K562 (cell line): ENCODE results near the gene KIAA2012. TPM values are rescaled to one million over a fixed set of nuclear protein-coding genes. Genes with fewer than 3 reads are reported as not detected.

Experiments used
- ATAC-seq: fragments of 200-7000 bp; cut with Tn5 transposase; 3 replicates; pipeline ENCODE4 v1.9.1; 2020; ENCODE audit warnings: moderate library complexity
- BruUV-seq: library from RNA; stranded (reverse); fragments of 400-500 nt; replicated peaks from 2 replicates; lab custom pipeline; 2021; lab: Mats Ljungman, UMichigan
- CTCF ChIA-PET: fragments of 300-600 bp; formaldehyde crosslinking; extraction: SDS; loops from one replicate; lab custom pipeline; 2021; ENCODE audit warnings: low intra/inter-chr PET ratio; lab: Yijun Ruan, JAX
- POLR2A ChIA-PET: fragments of 300-600, 350-650 bp; sonication (Branson Sonifier 250); formaldehyde crosslinking; extraction: SDS; loops from one replicate; lab custom pipeline; 2021; ENCODE audit warnings: antibody characterized with exemption, inconsistent platforms; lab: Yijun Ruan, JAX
- DNase-seq, 4 experiments: peaks; one replicate each; pipeline versions ENCODE4 v3.0.0 to v3.0.0-alpha.2; 2011 to 2018; ENCODE audit warnings: low spot score in 3 of 4, mixed read lengths in 3 of 4; ENCODE audit errors: extremely low read depth in 1 of 4
- FAIRE-seq: peaks from 2 replicates; lab custom pipeline; 2011; peaks lifted over from hg19 to GRCh38; lab: Jason Lieb, UNC
- H2AFZ ChIP-seq: 2 replicates; pipeline ENCODE4 v1.6.0; 2011; ENCODE audit warnings: low read depth, low read length, control low read depth, inconsistent platforms
- H3K27ac ChIP-seq: fragments of 200-600 bp; 3 replicates; pipeline ENCODE4 v1.8.0; 2011; ENCODE audit warnings: low read depth, mild to moderate bottlenecking, control low read depth, inconsistent platforms, low read length, moderate library complexity, mixed read lengths; ENCODE audit errors: extremely low read depth
- H3K27me3 ChIP-seq, 2 experiments: fragments of 300-600 bp in 1 of 2; 2 replicates in 1 of 2; 3 replicates in 1 of 2; pipeline versions ENCODE4 v1.6.0 to v1.8.0; 2011; ENCODE audit warnings: inconsistent platforms in 2 of 2, low read length in 2 of 2, mild to moderate bottlenecking in 1 of 2, mixed read lengths in 1 of 2, moderate library complexity in 1 of 2; ENCODE audit not compliant: control insufficient read depth in 2 of 2, insufficient read depth in 2 of 2
- H3K36me3 ChIP-seq: fragments of 300-600 bp; 3 replicates; pipeline ENCODE4 v1.8.0; 2011; ENCODE audit warnings: mild to moderate bottlenecking, low read length, inconsistent platforms; ENCODE audit not compliant: control insufficient read depth, insufficient read depth
- H3K4me1 ChIP-seq, 2 experiments: fragments of 200-600 bp in 1 of 2; replicated peaks in 1 of 2; 2 replicates in 1 of 2; 3 replicates in 1 of 2; pipeline versions ENCODE4 v1.5.1 to v1.8.0; 2011; ENCODE audit warnings: inconsistent platforms in 2 of 2, low read length in 2 of 2, mild to moderate bottlenecking in 1 of 2, mixed read lengths in 1 of 2, moderate library complexity in 1 of 2; ENCODE audit not compliant: control insufficient read depth in 2 of 2, insufficient read depth in 2 of 2
- H3K4me2 ChIP-seq: 2 replicates; pipeline ENCODE4 v1.6.1; 2011; ENCODE audit warnings: low read length, control low read depth, inconsistent platforms, mixed read lengths; ENCODE audit not compliant: insufficient read depth
- H3K4me3 ChIP-seq: fragments of 200-600 bp; sonication (generic), shearing (Covaris generic); 2 replicates; pipeline ENCODE4 v1.5.1; 2016; ENCODE audit warnings: control low read depth, inconsistent platforms
- H3K79me2 ChIP-seq: fragments of 200-600 bp; 3 replicates; pipeline ENCODE4 v1.8.0; 2011; ENCODE audit warnings: low read length, inconsistent platforms; ENCODE audit not compliant: control insufficient read depth, insufficient read depth
- H3K9ac ChIP-seq, 2 experiments: 2 replicates each; pipeline versions ENCODE4 v1.6.0 to v1.6.1; 2011; ENCODE audit warnings: low read depth in 2 of 2, low read length in 2 of 2, control low read depth in 1 of 2, inconsistent platforms in 1 of 2, mild to moderate bottlenecking in 1 of 2, mixed read lengths in 1 of 2; ENCODE audit not compliant: insufficient read depth in 1 of 2
- H3K9me1 ChIP-seq: one replicate; pipeline ENCODE4 v1.6.0; 2011; ENCODE audit warnings: inconsistent platforms, mild to moderate bottlenecking, low read length, moderate library complexity; ENCODE audit not compliant: control insufficient read depth, insufficient read depth
- H3K9me3 ChIP-seq: replicated peaks from 2 replicates; pipeline ENCODE4 v1.5.1; 2011; ENCODE audit warnings: low read depth, low read length, inconsistent platforms; ENCODE audit not compliant: control insufficient read depth, insufficient read depth
- H4K20me1 ChIP-seq: replicated peaks from 2 replicates; pipeline ENCODE4 v1.6.1; 2011; ENCODE audit warnings: low read length, inconsistent platforms, mixed read lengths; ENCODE audit not compliant: control insufficient read depth, insufficient read depth
- BCOR ChIP-seq: fragments of 450-650 bp; IDR thresholded peaks from 2 replicates; pipeline ENCODE4 v1.6.1; 2016
- BMI1 ChIP-seq: fragments of 150-350 bp; IDR thresholded peaks from 2 replicates; pipeline ENCODE4 v1.6.1; 2014; ENCODE audit warnings: low read length
- CHD4 ChIP-seq: fragments of 200-600 bp; sonication (generic); IDR thresholded peaks from 3 replicates; pipeline ENCODE4 v1.6.1; 2012; ENCODE audit warnings: low read depth, mild to moderate bottlenecking, mixed read lengths, low read length, inconsistent platforms; ENCODE audit not compliant: insufficient read depth, insufficient replicate concordance, poor library complexity, severe bottlenecking
- DNMT1 ChIP-seq: fragments of 450-650 bp; IDR thresholded peaks from 2 replicates; pipeline ENCODE4 v1.6.1; 2016; ENCODE audit warnings: antibody characterized with exemption, mild to moderate bottlenecking
- HLTF ChIP-seq: fragments of 450-650 bp; IDR thresholded peaks from 2 replicates; pipeline ENCODE4 v1.6.1; 2016
- HNRNPK ChIP-seq: fragments of 200-400 bp; formaldehyde crosslinking; IDR thresholded peaks from one replicate; pipeline ENCODE4 v1.6.1; 2018; ENCODE audit warnings: mild to moderate bottlenecking, low read depth, low read length; ENCODE audit not compliant: poor library complexity, severe bottlenecking
- JUN ChIP-seq, 2 experiments: sonication (generic) in 1 of 2; formaldehyde crosslinking in 1 of 2; IDR thresholded peaks; 2 replicates each; pipeline versions ENCODE4 v1.6.1 to v1.8.0; 2012 to 2022; ENCODE audit warnings: borderline replicate concordance in 2 of 2, mild to moderate bottlenecking in 2 of 2, improper control_type of control experiment in 1 of 2, low read depth in 1 of 2, low read length in 1 of 2, missing genetic modification reagents in 1 of 2
- JUND ChIP-seq, 2 experiments: IDR thresholded peaks; 2 replicates in 1 of 2; 3 replicates in 1 of 2; pipeline ENCODE4 v1.6.1; 2011; ENCODE audit warnings: borderline replicate concordance in 2 of 2, low read depth in 2 of 2, low read length in 2 of 2, improper control_type of control experiment in 1 of 2, missing biosample characterization in 1 of 2, missing genetic modification characterization in 1 of 2, missing genetic modification reagents in 1 of 2
- MCM5 ChIP-seq: fragments of 450-650 bp; IDR thresholded peaks from 2 replicates; pipeline ENCODE4 v1.6.1; 2016; ENCODE audit warnings: low read depth
- MEIS2 ChIP-seq: fragments of 450-650 bp; IDR thresholded peaks from 2 replicates; pipeline ENCODE4 v1.6.1; 2014; ENCODE audit warnings: mild to moderate bottlenecking; ENCODE audit not compliant: partially characterized antibody
- NFE2 ChIP-seq: IDR thresholded peaks from 2 replicates; pipeline ENCODE4 v1.6.1; 2014; ENCODE audit warnings: antibody characterized with exemption, low read depth
- POLR2AphosphoS5 ChIP-seq: IDR thresholded peaks from 2 replicates; pipeline ENCODE4 v1.6.1; 2011; ENCODE audit warnings: mild to moderate bottlenecking, low read depth, low read length, moderate library complexity; ENCODE audit not compliant: control insufficient read depth, insufficient read depth
- PTRF ChIP-seq: fragments of 450-650 bp; IDR thresholded peaks from 2 replicates; pipeline ENCODE4 v1.6.1; 2016; ENCODE audit warnings: mild to moderate bottlenecking, missing genetic modification characterization, missing compliant biosample characterization
- SP1 ChIP-seq: sonication (generic); formaldehyde crosslinking; IDR thresholded peaks from 2 replicates; pipeline ENCODE4 v1.8.1; 2022; ENCODE audit warnings: mild to moderate bottlenecking, missing genetic modification reagents
- XRCC4 ChIP-seq: IDR thresholded peaks from one replicate; pipeline ENCODE4 v1.6.1; 2011; ENCODE audit not compliant: insufficient read depth, insufficient read length; ENCODE audit errors: extremely low read depth
- ZBTB8A ChIP-seq: fragments of 450-650 bp; IDR thresholded peaks from 2 replicates; pipeline ENCODE4 v1.6.1; 2018; ENCODE audit warnings: mild to moderate bottlenecking, moderate library complexity; ENCODE audit not compliant: partially characterized antibody
- ZNF347 ChIP-seq: fragments of 450-650 bp; formaldehyde crosslinking; IDR thresholded peaks from 2 replicates; pipeline ENCODE4 v1.4.0; 2020; ENCODE audit warnings: low read depth, mild to moderate bottlenecking, moderate library complexity
- ZNF707 ChIP-seq: fragments of 250-450 bp; sonication (Bioruptor Pico); conservative IDR thresholded peaks from 2 replicates; pipeline ENCODE4 v1.8.0; 2022; ENCODE audit warnings: inconsistent platforms, mild to moderate bottlenecking, moderate library complexity
- WGBS: fragments of 100-300 bp; shearing (Covaris generic); methylation state at CpG from one replicate; pipeline ENCODE4 v1.1.6; 2016; ENCODE audit warnings: low coverage, mixed read lengths; ENCODE audit not compliant: insufficient coverage; ENCODE audit errors: missing lambda C conversion rate; 5-methylcytosine and 5-hydroxymethylcytosine counted together
- in situ Hi-C: fragments of 300-500 bp; cut with MboI; formaldehyde crosslinking; loops from 4 replicates; pipeline ENCODE4 v1.15.0; 2018; ENCODE audit warnings: inconsistent platforms, mixed read lengths
- intact Hi-C: fragments of 100-400 bp; cut with micrococcal nuclease; formaldehyde crosslinking; loops from 2 replicates; pipeline ENCODE4 v1.14.2; 2022
- polyA plus RNA-seq, 8 experiments: library from polyadenylated mRNA; depleted of rRNA in 4 of 8; stranded (reverse) in 5 of 8; unstranded in 3 of 8; fragments of >200 nt; fragmentation: Nextera tagmentation in 2 of 8; fragmentation: Illumina TruSeq in 1 of 8; extraction: Ambion mirVana in 2 of 8; extraction: Trizol in 1 of 8; gene quantifications; 2 replicates each; pipeline versions ENCODE4 v1.2.1 to v1.2.3, GENCODE V29; 2011 to 2014; ENCODE audit warnings: inconsistent platforms in 1 of 8, missing spikeins in 1 of 8
- total RNA-seq, 7 experiments: library from RNA; depleted of rRNA in 6 of 7; stranded (reverse); fragments of >200 nt in 6 of 7; fragmentation: Illumina TruSeq in 2 of 7; extraction: Trizol in 2 of 7; gene quantifications; 2 replicates each; pipeline versions ENCODE4 v1.2.1 to v1.2.3, GENCODE V29; 2011 to 2021; ENCODE audit warnings: low replicate concordance in 1 of 7
- TF ChIP-seq, protein P1 (sequence below): fragments of 450-650 bp; IDR thresholded peaks from 2 replicates; pipeline ENCODE4 v1.6.1; 2016
- TF ChIP-seq, protein P2 (sequence below): fragments of 450-650 bp; formaldehyde crosslinking; IDR thresholded peaks from 2 replicates; pipeline ENCODE4 v1.4.0; 2020; ENCODE audit warnings: mild to moderate bottlenecking
- TF ChIP-seq, protein P3 (sequence below): fragments of 450-650 bp; formaldehyde crosslinking; conservative IDR thresholded peaks from 2 replicates; pipeline ENCODE4 v1.4.0; 2022; ENCODE audit warnings: mild to moderate bottlenecking, missing genetic modification characterization

Gene KIAA2012
- total and polyA plus RNA-seq, 9 of the 15 experiments (the other 6 are each of a cell fraction or from before 2014, with no cell fraction given) = not detected

DNA sequence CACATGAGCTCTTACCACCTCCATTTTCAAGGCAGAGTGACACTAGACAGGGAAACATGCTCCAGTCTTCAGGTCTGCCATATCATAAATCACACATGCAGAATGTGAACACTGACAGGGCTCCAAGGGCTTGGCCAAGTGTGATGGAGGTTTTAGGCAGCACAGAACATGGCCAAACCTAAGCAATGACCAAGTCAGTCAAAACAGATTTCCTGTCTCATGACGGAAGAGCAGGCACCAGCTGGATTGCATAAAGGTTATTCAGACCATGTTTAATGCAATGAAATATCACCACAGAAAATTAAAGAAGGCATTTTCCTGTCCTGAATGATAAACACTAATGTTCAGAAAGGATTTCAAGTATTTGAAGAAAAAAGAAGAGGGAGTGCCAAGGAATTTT lies 92.9 kb downstream of the KIAA2012 start:
- no peaks in the 10 kb centered on the region; a peak in 2 of 5 replicates for H3K4me1 ChIP-seq
- no peaks in the 10 kb centered on the region for H3K36me3 ChIP-seq
- H3K27me3 ChIP-seq = peaks cover under 1 to 6% of the 10 kb centered on the region in 2 experiments; a peak in 3 of 5 replicates
- no peak overlapping the region for H3K4me2 ChIP-seq
- no peaks in the 10 kb centered on the region for H4K20me1 ChIP-seq
- intact Hi-C loops = no loop called here
- BruUV-seq = no TSS peak
- H3K9ac ChIP-seq = no peak overlapping the region
- ChIA-PET CTCF (no interaction called here), POLR2A (no interaction called here)
- DNase-seq (no peak), ATAC-seq (no peak), FAIRE-seq (no peak)
- 17% methylated on average over 1 of the region's 1 CpG for WGBS
- no peak overlapping the region for H2AFZ ChIP-seq
- H3K4me3 ChIP-seq = no peak overlapping the region
- in situ Hi-C loops = no loop called here
- no peak overlapping the region for H3K27ac ChIP-seq
- no peaks in the 10 kb centered on the region for H3K9me1 ChIP-seq
- H3K9me3 ChIP-seq = no peaks in the 10 kb centered on the region
- no peaks in the 10 kb centered on the region for H3K79me2 ChIP-seq
- TF ChIP-seq POLR2AphosphoS5 (no peak), ZNF347 (CRISPR knock-in tag) (no peak), HNRNPK (no peak), JUND (IDR thresholded peaks at IDR 0.05; ENCODE audit: borderline replicate concordance, low read depth, low read length) (no peak), JUND (tag; IDR thresholded peaks at IDR 0.05; ENCODE audit: borderline replicate concordance, low read depth, low read length) (no peak), CHD4 (no peak), MCM5 (no peak), ZNF707 (CRISPR knock-in tag) (no peak), MEIS2 (peak; percentile 51), XRCC4 (no peak), ZBTB8A (no peak), BMI1 (no peak), SP1 (CRISPR knock-in tag) (no peak), DNMT1 (no peak), JUN (IDR thresholded peaks at IDR 0.05; ENCODE audit: borderline replicate concordance, low read depth, low read length) (no peak), JUN (CRISPR knock-in tag; IDR thresholded peaks at IDR 0.05; ENCODE audit: borderline replicate concordance) (no peak), BCOR (no peak), PTRF (tag) (no peak), HLTF (no peak), NFE2 (no peak)
- TF ChIP-seq, protein P1, sequence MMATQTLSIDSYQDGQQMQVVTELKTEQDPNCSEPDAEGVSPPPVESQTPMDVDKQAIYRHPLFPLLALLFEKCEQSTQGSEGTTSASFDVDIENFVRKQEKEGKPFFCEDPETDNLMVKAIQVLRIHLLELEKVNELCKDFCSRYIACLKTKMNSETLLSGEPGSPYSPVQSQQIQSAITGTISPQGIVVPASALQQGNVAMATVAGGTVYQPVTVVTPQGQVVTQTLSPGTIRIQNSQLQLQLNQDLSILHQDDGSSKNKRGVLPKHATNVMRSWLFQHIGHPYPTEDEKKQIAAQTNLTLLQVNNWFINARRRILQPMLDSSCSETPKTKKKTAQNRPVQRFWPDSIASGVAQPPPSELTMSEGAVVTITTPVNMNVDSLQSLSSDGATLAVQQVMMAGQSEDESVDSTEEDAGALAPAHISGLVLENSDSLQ = peak; percentile 66
- TF ChIP-seq, protein P2, sequence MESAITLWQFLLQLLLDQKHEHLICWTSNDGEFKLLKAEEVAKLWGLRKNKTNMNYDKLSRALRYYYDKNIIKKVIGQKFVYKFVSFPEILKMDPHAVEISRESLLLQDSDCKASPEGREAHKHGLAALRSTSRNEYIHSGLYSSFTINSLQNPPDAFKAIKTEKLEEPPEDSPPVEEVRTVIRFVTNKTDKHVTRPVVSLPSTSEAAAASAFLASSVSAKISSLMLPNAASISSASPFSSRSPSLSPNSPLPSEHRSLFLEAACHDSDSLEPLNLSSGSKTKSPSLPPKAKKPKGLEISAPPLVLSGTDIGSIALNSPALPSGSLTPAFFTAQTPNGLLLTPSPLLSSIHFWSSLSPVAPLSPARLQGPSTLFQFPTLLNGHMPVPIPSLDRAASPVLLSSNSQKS (CRISPR knock-in tag) = no peak
- TF ChIP-seq, protein P3, sequence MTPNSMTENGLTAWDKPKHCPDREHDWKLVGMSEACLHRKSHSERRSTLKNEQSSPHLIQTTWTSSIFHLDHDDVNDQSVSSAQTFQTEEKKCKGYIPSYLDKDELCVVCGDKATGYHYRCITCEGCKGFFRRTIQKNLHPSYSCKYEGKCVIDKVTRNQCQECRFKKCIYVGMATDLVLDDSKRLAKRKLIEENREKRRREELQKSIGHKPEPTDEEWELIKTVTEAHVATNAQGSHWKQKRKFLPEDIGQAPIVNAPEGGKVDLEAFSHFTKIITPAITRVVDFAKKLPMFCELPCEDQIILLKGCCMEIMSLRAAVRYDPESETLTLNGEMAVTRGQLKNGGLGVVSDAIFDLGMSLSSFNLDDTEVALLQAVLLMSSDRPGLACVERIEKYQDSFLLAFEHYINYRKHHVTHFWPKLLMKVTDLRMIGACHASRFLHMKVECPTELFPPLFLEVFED (CRISPR knock-in tag) = no peak
